Activated CD8-positive, alpha-beta T cell treated with anti-CD3 and anti-CD28 coated beads for 36 hours (primary cell): Measurements from ENCODE around the gene SLC27A2. TPM values are rescaled to one million over a fixed set of nuclear protein-coding genes. Genes with fewer than 3 reads are reported as not detected.

Source experiments
- ATAC-seq: fragments of 200-7000 bp; cut with Tn5 transposase; one replicate; pipeline ENCODE4 v1.10.0; 2021; ENCODE audit warnings: mild to moderate bottlenecking, moderate library complexity
- CTCF ChIA-PET: fragments of 350-600 bp; sonication (Branson Sonifier 250); formaldehyde crosslinking; loops from one replicate; lab custom pipeline; 2021; ENCODE audit warnings: antibody characterized with exemption; lab: Charles Lee
- POLR2A ChIA-PET: fragments of 350-600 bp; sonication (Branson Sonifier 250); formaldehyde crosslinking; loops from one replicate; lab custom pipeline; 2021; ENCODE audit warnings: antibody characterized with exemption; lab: Charles Lee
- DNase-seq: peaks from one replicate; pipeline ENCODE4 v3.0.0-alpha.2; 2020
- H3K27ac Mint-ChIP-seq: one replicate; pipeline ENCODE4 v1.8.0; 2021; ENCODE audit warnings: mild to moderate bottlenecking, mixed read lengths
- H3K27me3 Mint-ChIP-seq: one replicate; pipeline ENCODE4 v1.8.0; 2021; ENCODE audit warnings: mixed read lengths
- H3K36me3 Mint-ChIP-seq: one replicate; pipeline ENCODE4 v1.8.0; 2021; ENCODE audit warnings: low read depth, mixed read lengths
- H3K4me1 Mint-ChIP-seq: one replicate; pipeline ENCODE4 v1.8.0; 2021; ENCODE audit warnings: low read depth, mixed read lengths
- H3K4me3 Mint-ChIP-seq: one replicate; pipeline ENCODE4 v1.8.0; 2021; ENCODE audit warnings: mild to moderate bottlenecking, moderate library complexity, mixed read lengths
- H3K9me3 Mint-ChIP-seq: one replicate; pipeline ENCODE4 v1.8.0; 2021; ENCODE audit warnings: mixed read lengths
- intact Hi-C: fragments of 100-400 bp; cut with micrococcal nuclease; formaldehyde crosslinking; loops from one replicate; pipeline ENCODE4 v1.10.0; 2022
- total RNA-seq, 2 experiments: library from RNA; stranded (reverse); gene quantifications; one replicate each; pipeline ENCODE4 v1.2.3, GENCODE V29; 2021
- TF ChIP-seq, protein P1 (sequence below): fragments of 200-600 bp; IDR thresholded peaks from one replicate; pipeline ENCODE4 v1.8.0; 2022; ENCODE audit warnings: antibody characterized with exemption, mild to moderate bottlenecking

The SLC27A2 gene
- total RNA-seq, 2 experiments from 2014 or later, result 9.8 to 9.9 TPM

DNA sequence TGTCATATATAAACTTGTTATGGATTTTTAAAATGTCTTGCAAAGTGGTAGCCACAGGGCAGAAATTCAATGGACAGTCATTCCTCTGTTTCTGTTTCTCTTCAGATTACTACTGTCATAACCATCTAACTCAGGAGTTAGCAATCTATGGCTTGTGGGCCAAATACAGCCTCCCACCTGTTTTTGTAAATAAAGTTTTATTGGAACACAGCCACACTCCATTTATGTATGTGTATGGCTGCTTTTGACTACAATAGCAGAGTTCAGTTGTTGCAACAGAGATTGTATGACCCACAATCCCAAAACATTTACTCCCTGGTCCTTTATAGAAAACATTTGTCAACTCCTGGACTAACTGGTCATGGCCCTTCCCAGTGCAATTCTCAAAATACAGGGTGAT, 20.0 kb downstream of the SLC27A2 start:
- TF ChIP-seq, protein P1, sequence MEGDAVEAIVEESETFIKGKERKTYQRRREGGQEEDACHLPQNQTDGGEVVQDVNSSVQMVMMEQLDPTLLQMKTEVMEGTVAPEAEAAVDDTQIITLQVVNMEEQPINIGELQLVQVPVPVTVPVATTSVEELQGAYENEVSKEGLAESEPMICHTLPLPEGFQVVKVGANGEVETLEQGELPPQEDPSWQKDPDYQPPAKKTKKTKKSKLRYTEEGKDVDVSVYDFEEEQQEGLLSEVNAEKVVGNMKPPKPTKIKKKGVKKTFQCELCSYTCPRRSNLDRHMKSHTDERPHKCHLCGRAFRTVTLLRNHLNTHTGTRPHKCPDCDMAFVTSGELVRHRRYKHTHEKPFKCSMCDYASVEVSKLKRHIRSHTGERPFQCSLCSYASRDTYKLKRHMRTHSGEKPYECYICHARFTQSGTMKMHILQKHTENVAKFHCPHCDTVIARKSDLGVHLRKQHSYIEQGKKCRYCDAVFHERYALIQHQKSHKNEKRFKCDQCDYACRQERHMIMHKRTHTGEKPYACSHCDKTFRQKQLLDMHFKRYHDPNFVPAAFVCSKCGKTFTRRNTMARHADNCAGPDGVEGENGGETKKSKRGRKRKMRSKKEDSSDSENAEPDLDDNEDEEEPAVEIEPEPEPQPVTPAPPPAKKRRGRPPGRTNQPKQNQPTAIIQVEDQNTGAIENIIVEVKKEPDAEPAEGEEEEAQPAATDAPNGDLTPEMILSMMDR, result no peak
- Mint-ChIP-seq H3K36me3 (peaks cover 14% of the 10 kb centered on the region), H3K27ac (no peak overlapping the region), H3K4me1 (no peaks in the 10 kb centered on the region), H3K9me3 (no peaks in the 10 kb centered on the region), H3K4me3 (no peak overlapping the region), H3K27me3 (no peaks in the 10 kb centered on the region)
- POLR2A ChIA-PET, result no interaction called here
- ATAC-seq (no peak), DNase-seq (no peak)
- intact Hi-C loops, result no loop called here
- CTCF ChIA-PET, result no interaction called here

DNA sequence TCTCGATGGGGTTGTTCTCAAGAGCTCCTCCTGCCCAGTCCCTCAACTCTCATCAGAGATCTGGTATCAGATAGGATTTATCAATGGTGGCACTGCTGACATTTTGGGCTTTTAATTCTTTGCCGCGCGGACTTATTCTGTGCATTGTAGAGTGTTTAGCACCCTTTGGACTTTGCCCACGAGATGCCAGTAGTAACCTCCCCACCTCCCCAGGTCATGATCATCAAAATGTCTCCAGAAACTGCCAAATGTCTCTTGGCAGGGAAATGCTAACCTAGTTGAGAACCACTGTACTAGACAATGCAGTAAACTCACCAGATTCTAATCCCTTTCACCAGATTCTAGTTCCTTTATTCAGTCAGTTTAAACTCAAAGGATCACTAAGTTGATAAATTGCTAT, 24.0 kb downstream of the SLC27A2 start:
- DNase-seq, result no peak
- Mint-ChIP-seq H3K9me3 (peaks cover 1% of the 10 kb centered on the region), H3K4me3 (no peak overlapping the region), H3K36me3 (peaks cover 22% of the 10 kb centered on the region), H3K4me1 (no peaks in the 10 kb centered on the region), H3K27me3 (no peaks in the 10 kb centered on the region), H3K27ac (no peak overlapping the region)
- TF ChIP-seq, protein P1, result no peak
- no peak for ATAC-seq
- CTCF ChIA-PET, result no interaction called here
- intact Hi-C loops, result no loop called here
- POLR2A ChIA-PET, result no interaction called here

DNA sequence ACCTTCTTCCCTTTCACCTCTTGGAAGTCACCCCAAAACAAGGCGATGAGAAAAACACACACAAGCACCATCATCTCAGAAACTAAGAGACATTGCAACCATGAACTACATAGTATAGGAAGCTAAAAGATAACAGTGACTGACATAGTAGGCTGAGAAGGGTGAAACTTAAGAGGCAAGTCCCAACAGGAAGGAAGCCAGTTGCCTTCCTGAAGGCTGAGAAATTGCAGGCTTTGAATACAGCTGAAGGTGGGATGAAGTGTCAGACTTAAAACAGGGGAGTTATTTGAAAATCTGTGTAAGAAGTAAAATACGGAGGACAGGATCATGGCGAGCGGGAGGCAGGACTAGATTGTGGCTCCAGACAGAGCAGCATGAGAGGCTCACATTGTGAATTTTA, 27.8 kb downstream of the SLC27A2 start:
- Mint-ChIP-seq H3K36me3 (peaks cover 18% of the 10 kb centered on the region), H3K27ac (no peak overlapping the region), H3K9me3 (peaks cover 18% of the 10 kb centered on the region), H3K27me3 (peaks cover 4% of the 10 kb centered on the region), H3K4me3 (no peak overlapping the region), H3K4me1 (no peaks in the 10 kb centered on the region)
- ATAC-seq, result no peak
- TF ChIP-seq, protein P1, result no peak
- intact Hi-C loops, result no loop called here
- POLR2A ChIA-PET, result no interaction called here
- DNase-seq, result no peak
- CTCF ChIA-PET, result interaction anchor here (1.5 kb wide), 1 partner anchor 10 kb away, joined by 3 read pairs; no protein-coding TSS in a partner anchor

DNA sequence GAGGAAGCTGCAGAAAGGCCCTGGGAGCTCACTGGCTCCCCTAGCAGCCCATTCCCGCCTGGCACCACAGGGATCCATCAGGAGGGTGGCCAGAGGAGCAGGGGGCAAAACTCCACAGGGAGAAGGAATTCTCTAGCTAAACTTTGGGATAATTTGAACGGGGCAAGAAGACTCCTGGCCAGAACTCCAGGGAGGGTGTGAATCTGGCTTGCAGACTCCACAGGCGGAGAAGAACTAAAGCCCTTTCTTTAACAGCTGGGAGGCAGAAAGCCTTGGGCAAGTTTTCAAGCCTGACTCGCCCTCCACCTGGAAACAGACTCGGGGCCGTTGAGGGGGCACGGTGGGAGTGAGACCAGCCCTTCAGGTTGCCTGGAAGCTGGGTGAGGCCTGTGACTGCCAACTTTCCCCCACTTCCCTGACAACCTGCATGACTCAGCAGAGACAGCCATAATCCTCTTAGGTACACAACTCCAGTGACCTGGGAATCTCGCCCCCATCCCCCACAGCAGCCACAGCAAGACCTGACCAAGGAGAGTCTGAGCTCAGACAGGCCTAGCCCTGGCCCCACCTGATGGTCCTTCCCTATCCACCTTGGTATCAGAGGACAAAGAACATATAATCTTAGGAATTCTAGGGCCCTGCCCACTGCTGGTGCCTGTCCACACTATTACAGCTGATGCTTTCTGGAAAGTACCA, 28.6 kb downstream of the SLC27A2 start:
- H3K27ac Mint-ChIP-seq, result no peak overlapping the region
- peaks cover 4% of the 10 kb centered on the region for H3K27me3 Mint-ChIP-seq
- intact Hi-C loops, result no loop called here
- POLR2A ChIA-PET, result no interaction called here
- no peaks in the 10 kb centered on the region for H3K4me1 Mint-ChIP-seq
- DNase-seq (no peak), ATAC-seq (no peak)
- CTCF ChIA-PET, result interaction anchor here (1.5 kb wide), 1 partner anchor 9 kb away, joined by 3 read pairs; no protein-coding TSS in a partner anchor
- TF ChIP-seq, protein P1, result no peak
- peaks cover 18% of the 10 kb centered on the region for H3K36me3 Mint-ChIP-seq
- peaks cover 18% of the 10 kb centered on the region for H3K9me3 Mint-ChIP-seq
- H3K4me3 Mint-ChIP-seq, result no peak overlapping the region

DNA sequence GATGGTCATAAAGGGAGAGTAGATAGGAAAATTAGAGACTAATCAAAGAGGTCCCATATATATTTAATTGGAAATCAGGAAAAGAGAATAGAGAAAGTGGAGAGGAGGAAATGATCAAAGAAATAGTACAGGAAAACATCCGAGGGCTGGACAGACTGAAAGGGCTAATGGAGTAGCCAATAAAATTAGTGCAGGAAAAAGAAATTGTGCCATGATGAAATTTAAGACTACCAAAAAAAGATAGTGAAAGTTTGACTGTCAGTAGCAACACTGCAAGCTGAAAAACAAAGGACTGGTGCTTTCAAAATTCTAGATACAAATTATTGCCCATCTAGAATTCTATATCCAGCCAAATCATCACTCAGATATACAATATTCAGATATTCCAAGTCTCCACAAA, 36.3 kb downstream of the SLC27A2 start:
- H3K27ac Mint-ChIP-seq, result no peak overlapping the region
- H3K4me1 Mint-ChIP-seq, result peaks cover 10% of the 10 kb centered on the region
- ChIA-PET CTCF (interaction anchor here (0.8 kb wide), 1 partner anchor 33 kb away, joined by 3 read pairs; no protein-coding TSS in a partner anchor), POLR2A (no interaction called here)
- H3K4me3 Mint-ChIP-seq, result no peak overlapping the region
- H3K36me3 Mint-ChIP-seq, result no peaks in the 10 kb centered on the region
- intact Hi-C loops, result no loop called here
- no peak for DNase-seq
- no peak for ATAC-seq
- no peaks in the 10 kb centered on the region for H3K9me3 Mint-ChIP-seq
- no peaks in the 10 kb centered on the region for H3K27me3 Mint-ChIP-seq
- TF ChIP-seq, protein P1, result no peak
